ENCODE data around the gene PLA2R1. TPM values are rescaled to one million over a fixed set of nuclear protein-coding genes. Genes with fewer than 3 reads are reported as not detected.

Gene PLA2R1
- total and polyA plus RNA-seq, 10 of the 15 experiments (the other 5 are each of a cell fraction or from before 2014, with no cell fraction given), result 0.01 to 0.05 (median 0.02) TPM; not detected in 6

GRCh38 chr2:160033732-160034392 lies 28.6 kb downstream of the PLA2R1 start (continued):
- TF ChIP-seq SIN3A (IDR thresholded peaks at IDR 0.05; ENCODE audit: low read depth, low read length), result no peak
- no peak for TF ChIP-seq HCFC1 (IDR thresholded peaks at IDR 0.05; ENCODE audit: low read length)
- TF ChIP-seq, protein P1, sequence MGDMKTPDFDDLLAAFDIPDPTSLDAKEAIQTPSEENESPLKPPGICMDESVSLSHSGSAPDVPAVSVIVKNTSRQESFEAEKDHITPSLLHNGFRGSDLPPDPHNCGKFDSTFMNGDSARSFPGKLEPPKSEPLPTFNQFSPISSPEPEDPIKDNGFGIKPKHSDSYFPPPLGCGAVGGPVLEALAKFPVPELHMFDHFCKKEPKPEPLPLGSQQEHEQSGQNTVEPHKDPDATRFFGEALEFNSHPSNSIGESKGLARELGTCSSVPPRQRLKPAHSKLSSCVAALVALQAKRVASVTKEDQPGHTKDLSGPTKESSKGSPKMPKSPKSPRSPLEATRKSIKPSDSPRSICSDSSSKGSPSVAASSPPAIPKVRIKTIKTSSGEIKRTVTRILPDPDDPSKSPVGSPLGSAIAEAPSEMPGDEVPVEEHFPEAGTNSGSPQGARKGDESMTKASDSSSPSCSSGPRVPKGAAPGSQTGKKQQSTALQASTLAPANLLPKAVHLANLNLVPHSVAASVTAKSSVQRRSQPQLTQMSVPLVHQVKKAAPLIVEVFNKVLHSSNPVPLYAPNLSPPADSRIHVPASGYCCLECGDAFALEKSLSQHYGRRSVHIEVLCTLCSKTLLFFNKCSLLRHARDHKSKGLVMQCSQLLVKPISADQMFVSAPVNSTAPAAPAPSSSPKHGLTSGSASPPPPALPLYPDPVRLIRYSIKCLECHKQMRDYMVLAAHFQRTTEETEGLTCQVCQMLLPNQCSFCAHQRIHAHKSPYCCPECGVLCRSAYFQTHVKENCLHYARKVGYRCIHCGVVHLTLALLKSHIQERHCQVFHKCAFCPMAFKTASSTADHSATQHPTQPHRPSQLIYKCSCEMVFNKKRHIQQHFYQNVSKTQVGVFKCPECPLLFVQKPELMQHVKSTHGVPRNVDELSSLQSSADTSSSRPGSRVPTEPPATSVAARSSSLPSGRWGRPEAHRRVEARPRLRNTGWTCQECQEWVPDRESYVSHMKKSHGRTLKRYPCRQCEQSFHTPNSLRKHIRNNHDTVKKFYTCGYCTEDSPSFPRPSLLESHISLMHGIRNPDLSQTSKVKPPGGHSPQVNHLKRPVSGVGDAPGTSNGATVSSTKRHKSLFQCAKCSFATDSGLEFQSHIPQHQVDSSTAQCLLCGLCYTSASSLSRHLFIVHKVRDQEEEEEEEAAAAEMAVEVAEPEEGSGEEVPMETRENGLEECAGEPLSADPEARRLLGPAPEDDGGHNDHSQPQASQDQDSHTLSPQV (IDR thresholded peaks at IDR 0.05), result no peak
- TF ChIP-seq MEF2A (IDR thresholded peaks at IDR 0.05; ENCODE audit: insufficient read depth, low read depth, low read length), result no peak
- TF ChIP-seq, protein P2, sequence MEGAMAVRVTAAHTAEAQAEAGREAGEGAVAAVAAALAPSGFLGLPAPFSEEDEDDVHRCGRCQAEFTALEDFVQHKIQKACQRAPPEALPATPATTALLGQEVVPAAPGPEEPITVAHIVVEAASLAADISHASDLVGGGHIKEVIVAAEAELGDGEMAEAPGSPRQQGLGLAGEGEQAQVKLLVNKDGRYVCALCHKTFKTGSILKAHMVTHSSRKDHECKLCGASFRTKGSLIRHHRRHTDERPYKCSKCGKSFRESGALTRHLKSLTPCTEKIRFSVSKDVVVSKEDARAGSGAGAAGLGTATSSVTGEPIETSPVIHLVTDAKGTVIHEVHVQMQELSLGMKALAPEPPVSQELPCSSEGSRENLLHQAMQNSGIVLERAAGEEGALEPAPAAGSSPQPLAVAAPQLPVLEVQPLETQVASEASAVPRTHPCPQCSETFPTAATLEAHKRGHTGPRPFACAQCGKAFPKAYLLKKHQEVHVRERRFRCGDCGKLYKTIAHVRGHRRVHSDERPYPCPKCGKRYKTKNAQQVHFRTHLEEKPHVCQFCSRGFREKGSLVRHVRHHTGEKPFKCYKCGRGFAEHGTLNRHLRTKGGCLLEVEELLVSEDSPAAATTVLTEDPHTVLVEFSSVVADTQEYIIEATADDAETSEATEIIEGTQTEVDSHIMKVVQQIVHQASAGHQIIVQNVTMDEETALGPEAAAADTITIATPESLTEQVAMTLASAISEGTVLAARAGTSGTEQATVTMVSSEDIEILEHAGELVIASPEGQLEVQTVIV (IDR thresholded peaks at IDR 0.05; ENCODE audit: borderline replicate concordance, partially characterized antibody), result no peak
- TF ChIP-seq MLLT1 (IDR thresholded peaks at IDR 0.05), result no peak
